GM19043 (cell line): ENCODE data around the gene EIF4G3.
"Not testable (repeated sequence)": the region's sequence is repeated elsewhere in the genome, so short reads cannot be mapped to it uniquely, and the experiment has no call there.

Experiments used
- ATAC-seq: cut with Tn5 transposase; IDR thresholded peaks from one replicate; pipeline ENCODE4 v1.9.1; 2021; ENCODE audit warnings: low read depth; ENCODE audit not compliant: unreplicated experiment

EIF4G3 gene

DNA sequence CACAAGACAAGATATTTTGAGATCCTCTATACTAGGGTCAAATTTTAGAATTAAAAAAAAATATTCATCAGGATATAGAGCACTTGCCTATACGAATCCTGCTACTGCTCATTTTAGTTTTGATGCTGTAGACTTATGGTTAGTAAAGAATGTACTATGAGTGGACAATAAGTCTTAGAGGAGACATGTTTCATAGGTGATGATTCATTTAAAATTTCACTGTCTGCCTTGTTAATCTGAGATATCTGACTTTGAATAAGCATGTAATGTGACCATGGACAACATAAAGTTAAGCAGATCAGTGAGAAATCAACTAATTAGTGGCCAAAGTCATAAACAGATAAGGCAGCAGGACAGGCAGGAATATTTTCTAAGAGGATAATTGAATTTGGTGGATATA is 282.8 kb downstream of the EIF4G3 start:
- no peak for ATAC-seq

DNA sequence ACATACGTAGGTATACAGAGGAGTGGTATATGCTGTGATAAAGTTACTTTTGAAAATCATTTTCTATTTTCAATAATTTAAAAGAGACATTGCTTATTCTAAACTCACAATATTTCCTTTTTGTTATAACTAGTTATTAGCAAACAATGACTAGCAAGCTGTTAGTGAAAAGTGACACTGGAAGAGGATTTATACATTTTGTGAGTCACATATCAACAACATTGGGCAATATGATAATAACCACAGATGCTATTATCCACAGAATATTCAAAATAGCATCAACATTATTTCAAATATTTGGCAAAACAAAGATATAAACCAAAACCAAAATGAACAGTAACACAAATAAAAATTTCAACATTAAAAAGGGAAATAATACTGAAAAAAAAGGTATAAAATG is 285.6 kb downstream of the EIF4G3 start:
- ATAC-seq: no peak

DNA sequence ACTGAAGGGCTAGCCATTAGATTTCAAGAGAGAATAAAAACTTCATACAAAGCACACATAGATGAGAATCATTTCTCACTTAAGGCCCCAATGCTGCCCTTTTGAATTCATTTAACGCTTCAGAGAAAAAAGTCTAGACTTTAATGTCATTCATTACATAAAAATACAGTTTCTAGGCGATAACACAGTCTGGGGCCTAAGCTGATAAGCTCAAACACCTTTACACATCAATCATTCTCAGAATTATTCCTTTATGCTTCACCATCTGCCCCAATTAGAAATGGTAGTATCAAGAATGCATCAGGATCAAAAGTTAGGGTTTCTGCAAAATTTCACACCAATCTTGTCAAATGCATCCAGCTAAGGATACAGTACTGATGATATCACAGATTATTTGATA is 289.5 kb downstream of the EIF4G3 start:
- no peak for ATAC-seq

DNA sequence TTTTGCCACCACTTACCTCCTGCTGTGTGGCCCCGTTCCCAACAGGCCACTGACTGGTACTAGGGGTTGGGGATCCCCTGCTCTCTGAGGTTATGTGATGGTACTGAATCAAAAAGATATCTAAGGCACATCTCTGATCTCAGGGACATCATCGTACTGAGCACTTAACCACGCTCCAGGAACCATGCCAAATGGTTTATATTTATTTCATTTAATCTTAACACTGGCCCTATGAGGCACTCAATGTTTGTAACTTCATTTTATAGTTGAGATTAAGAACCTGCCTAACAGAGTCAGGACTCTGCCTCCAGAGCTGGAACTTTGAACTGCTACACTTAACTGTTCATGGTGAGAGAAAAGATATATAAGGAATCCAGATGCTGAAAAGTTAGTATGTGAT is 291.6 kb downstream of the EIF4G3 start:
- no peak for ATAC-seq

DNA sequence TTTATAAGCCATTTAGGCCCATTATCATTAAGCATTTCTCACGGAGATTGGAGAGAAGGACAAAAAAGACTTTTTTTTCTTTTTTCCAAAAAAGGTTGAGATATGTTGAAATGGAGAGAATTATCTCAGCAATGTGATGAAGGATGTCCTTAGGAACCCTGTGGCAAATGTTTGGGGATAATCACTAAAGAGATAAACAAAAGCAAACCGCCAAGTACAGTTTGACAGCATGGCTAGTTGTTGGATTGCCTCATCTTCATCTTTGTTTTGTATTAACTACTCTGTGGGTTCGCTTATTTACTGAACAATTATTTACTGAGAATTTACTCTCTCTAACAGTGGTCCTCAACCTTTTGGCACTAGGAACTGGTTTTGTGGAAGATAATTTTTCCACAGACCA is 292.2 kb downstream of the EIF4G3 start:
- ATAC-seq: no peak

DNA sequence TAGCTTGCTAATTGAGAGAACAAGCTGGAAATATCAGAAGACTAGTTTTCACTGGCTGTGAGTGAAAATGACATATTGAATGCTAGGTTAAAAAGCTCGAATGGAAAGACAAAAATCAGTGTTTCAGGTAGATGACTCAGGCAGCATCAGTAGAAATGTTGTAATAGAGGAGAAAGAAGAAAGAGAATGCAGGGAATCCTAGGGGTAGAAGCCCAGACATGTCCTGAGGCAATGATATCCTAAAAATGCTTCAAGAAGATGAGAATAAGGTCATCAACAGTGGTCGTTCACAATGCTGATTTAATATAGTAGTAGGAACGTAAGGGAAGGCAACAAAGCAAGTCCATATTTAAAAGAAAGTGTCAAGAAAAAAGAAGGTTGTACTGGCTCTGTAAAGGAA is 292.9 kb downstream of the EIF4G3 start:
- ATAC-seq: no peak

DNA sequence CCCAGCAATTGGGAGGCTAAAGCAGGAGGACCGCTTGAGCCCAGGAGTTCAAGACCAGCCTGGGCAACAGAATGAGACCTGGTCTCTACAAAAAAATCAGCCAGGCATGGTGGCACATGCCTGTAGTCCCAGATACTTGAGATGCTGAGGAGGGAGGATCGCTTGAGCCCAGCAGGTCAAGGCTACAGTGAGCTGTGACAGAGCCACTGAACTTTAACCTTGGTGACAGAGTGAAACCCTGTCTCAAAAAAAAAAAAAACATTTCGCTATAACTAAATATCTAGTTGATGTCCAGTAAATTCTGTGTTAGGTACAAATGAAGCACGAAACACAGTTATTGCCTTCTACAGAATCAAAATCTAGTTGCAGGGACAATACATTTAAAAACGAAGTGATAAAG is 293.9 kb downstream of the EIF4G3 start:
- ATAC-seq: no peak

DNA sequence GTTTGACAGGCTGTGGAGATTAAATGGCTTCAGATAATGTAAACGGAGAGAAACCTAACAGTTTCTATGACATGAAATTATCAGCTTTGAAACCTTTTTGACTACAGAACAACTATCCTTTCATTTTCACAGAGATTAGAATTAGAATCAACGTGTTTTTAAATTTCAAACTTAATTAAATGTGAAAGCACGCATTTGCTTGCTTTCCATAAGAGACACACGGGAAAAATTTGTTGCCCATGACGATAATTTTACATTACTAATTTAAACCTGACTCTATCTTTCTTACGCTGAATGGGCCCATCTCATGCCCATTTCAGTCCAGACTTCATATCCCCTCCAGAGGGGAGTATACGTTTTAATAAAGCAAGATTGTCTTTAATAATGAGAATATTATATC is 297.9 kb downstream of the EIF4G3 start:
- ATAC-seq: no peak

DNA sequence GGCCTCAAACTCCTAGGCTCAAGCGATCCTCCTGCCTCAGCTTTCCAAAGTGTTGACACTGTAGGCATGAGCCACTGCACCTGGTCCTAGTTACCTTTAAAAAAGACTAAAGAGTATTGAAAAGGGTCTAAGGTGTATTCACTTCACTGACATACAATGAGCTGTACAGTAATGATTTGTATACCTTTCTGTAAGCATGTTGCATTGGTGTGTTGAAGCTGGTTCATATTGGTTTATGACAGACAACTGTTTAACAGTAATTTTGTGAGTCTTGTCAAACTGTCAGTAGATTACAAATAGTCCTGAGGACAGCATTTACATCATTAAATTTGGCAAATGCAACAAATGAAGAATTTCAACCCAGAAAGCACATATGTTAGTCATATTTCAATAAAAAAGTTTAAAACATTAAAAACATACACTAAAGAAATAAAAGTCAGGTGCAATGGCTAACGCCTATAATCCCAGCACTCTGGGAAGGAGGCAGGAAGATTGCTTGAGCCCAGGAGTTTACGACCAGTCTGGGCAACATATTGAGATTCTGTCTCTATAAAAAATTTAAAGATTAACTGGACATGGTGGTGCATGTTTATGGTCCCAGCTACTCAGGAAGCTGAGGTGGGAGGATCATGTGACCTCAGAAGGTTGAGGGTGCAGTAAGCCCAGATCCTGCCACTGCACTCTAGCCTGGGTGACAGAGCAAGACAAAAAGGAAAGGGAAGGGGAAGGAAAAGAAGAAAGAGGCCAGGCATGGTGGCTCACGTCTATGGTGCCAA is 301.3 kb downstream of the EIF4G3 start:
- no peak for ATAC-seq

DNA sequence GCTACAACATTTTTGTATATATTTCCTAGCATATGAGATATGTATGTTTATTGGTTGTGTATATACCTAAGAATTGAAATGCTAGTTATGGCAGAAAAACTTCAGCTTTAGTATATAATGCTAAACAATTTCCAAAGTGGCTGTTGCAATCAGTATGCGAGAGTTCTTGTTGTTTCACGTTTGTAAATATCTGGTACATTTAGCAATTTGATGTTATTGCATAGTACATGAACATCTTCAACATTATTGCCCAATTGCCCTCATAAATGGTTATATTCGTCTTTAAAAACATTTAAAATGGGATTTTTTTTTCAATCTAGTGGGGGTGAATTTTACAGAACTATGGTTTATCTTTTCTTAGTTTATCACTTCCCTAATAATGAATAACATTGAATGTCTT is 303.4 kb downstream of the EIF4G3 start:
- no peak for ATAC-seq

DNA sequence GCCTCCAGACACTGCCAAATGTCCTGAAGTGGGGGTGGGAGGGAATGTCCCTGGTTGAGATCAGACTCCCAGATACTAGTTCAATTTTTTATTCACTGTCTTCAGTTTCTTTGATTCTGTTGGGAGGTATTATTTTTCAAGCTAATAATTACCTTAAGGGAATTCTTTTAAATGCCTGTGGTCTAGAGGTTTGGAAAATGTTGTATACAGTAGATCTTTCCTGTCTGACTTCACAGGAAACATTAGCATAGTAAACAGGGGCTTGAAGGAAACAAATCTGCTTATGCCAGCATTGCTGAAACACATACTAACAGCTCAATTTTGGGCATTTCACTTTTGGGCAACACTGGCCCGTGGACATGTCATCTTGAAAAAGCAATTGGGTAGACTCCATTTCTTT is 305.3 kb downstream of the EIF4G3 start:
- ATAC-seq: no peak

DNA sequence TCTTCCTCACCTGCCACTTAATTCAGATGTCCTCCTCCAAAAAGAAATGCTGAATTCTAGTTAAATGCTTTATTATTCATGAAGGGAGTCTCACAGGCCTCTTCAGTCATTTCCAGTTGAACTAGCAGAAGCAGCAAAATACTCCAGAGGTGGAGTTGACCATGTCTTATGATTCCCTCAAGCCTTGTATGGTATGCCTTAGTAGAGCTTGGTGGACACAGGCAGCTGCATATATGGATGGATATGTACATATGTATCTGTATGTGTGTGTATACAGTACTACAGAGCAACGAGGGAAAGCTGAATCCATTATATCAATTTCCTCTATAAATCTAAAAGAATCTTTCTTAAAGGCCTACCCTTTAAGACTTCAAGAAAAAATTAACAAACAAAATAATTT is 306.0 kb downstream of the EIF4G3 start:
- ATAC-seq: no peak

DNA sequence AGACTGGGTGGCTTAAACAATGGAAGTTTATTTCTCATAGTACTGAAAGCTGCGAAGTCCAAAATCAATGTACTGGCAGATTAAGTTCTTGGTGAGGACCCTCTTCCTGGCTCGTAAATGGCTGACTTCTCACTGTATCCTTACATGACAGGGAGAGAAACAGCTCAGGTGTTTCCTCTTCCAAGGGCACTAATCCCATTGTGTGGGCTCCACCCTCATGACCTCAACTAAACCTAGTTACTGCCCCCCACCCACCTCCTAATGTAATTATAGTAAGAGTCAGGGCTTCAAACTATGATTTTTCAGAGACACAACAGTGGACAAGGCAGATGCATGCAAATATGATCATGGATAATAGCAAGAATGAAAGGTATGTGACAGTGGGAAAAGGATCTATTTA is 308.4 kb downstream of the EIF4G3 start:
- no peak for ATAC-seq

DNA sequence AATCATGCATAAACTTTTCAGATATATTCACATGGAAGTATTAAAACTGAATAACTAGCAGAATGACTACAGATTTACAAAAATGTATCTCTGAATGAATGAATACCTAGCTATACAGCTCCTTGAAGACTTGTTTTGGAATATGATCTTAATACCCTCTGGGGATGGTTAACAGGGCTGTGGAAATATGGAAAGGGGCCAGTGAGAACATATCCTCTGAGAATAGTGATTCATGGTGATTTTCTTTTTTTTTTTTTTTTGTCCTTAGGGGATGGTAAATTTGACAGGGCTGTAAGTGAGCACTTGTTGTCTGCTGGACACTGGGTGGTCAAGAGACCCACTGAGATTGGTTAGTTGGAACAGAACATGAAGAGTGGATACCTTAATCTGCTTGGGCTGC is 308.9 kb downstream of the EIF4G3 start:
- no peak for ATAC-seq

DNA sequence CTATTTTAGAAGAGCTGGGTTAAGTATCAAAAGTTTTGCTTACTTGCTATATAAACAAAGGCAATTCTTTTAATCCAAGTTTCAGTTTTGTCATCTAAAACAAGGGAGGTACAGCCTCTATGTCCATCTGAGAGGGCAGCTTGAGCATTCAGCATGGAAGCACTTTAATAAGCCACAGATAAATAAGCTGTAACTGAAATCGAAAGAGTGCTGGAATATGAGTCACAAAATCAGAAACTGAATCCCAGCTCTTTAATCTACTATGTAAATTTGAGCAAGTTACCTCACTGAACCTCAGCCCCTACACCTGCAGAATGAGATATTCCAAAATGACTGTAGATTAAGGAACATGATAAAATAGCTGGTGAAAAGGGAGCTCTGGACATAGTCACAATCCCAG is 309.6 kb downstream of the EIF4G3 start:
- no peak for ATAC-seq

DNA sequence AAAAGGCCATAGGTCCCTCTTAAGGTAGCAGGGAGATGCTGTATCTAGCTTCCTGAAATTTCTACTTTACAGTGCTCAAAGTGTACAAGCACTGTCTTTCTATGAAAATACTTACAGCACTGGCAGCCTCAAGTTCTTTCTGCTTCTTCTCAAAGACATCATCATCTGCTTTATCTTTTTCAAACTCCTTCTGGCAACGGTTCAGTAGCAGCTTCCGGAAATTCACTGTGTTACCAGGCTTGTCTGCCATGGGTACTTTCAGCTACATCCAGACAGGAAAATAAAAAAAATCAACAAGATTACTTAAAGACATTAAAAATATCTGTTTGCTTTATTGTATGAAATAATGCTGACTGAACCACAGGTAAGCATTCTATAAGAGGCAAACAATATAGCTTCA is 311.7 kb downstream of the EIF4G3 start:
- ATAC-seq: no peak

DNA sequence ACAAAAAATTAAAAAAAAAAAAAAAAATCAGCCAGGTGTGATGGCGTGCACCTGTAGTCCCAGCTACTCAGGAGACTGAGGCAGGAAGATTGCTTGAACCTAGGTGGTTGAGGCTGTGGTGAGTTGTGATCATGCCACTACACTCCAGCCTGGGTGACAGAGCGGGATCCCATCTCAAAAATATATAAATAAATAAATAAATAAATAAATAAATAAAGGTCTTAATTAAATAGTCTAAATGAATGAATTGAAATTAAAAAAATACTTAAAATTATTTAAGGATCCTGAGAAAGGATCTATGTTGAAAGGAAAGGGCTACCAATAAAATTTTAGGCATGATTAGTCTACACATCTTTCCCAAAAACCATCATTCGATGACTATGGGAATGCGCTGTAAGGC is 322.2 kb downstream of the EIF4G3 start:
- no peak for ATAC-seq

DNA sequence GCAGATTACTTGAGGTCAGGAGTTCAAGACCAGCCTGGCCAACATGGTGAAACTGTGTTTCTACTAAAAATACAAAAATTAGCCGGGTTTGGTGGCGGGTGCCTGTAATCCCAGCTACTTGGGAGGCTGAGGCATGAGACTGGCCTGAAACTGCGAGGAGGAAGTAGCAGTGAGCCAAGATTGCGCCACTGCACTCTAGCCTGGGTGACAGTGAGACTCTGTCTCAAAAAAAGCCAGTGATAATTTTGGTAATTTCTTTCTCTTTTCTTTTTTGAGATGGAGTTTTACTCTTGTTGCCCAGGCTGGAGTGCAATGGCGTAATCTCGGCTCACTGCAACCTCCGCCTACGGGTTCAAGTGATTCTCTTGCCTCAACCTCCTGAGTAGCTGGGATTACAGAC is 324.9 kb downstream of the EIF4G3 start:
- ATAC-seq: not testable (repeated sequence)

DNA sequence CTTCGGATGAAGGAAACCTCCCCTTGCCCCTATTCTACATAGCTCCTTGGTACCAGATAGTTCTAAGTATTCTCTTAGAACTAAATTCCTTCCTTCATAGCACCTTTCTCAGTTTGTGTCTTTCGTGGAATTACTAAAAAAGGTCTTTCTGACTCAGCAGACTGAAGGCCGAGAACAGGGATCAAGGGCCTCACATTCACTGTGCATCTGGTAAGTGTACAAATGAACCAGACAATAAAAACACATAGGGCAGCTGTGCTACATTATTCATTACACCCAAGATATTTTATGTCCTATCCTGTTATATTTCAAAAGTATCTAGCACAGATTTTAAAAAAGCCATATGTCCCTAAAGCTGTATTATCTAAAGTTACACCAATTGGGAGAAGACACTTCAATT is 326.7 kb downstream of the EIF4G3 start:
- no peak for ATAC-seq

DNA sequence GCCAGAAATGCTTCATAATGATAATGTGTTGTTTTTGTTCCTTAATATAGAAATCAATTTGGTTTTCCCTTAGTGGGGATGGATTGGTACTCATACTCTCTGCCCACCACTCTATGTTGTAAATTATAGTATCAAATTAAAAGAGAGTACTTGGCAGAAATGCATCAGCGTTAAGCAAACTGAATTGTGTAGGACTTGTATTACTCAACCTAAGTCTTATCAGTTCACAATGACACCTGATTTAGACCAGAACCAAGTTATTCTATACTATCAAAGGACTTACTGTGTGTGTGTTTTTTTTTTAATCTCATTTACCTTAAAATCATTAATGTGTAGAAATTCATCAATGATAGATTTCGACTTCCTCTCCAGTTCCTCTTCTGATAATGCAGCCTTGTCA is 327.6 kb downstream of the EIF4G3 start:
- no peak for ATAC-seq

DNA sequence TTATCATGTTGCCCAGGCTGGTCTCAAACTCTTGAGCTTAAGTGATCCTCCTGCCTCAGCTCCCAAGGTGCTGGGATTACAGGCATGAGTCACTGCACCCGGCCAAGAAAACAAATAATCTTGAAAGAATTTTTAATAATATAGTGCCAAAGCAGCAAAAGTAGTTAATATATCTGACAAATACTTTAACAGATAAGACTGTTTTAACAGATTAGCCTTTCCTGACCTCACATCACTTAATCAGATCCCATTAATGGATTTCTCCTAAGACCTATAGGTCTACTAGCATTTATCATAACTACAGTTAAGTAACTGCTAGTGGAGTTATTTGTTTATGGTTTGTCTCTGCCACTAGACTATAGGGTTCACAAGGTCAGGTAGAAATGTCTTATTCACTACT is 328.5 kb downstream of the EIF4G3 start:
- no peak for ATAC-seq

DNA sequence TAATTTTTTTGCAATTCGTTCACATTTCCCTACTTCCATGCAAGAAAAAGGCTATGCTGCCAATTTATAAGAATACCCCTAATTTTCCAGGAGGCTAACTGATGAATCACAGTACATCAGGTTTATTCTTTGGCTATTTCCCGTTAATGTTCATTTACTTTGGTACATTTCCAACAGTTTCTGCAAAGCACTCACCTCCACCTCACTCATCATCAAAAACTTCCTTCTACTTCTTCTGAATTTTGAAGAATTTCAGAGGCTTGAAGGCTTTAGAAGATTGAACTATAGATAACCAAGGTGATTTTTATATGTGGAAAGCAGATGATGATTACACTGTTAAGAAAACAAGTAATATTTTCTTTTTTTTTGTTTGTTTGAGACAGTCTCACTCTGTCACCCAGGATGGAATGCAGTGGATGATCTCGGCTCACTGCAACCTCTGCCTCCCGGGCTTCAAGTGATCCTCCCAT is 329.1 kb downstream of the EIF4G3 start:
- no peak for ATAC-seq
